Endothelial cell (in vitro differentiated cells): ENCODE results near the gene RPL28. TPM values are rescaled to one million over a fixed set of nuclear protein-coding genes. Genes with fewer than 3 reads are reported as not detected.

Experiments
- DNase-seq: peaks from one replicate; pipeline ENCODE4 v3.0.0; 2021; ENCODE audit warnings: low spot score
- H3K27ac Mint-ChIP-seq: one replicate; pipeline ENCODE4 v1.8.0; 2021; ENCODE audit warnings: mixed read lengths, inconsistent platforms; ENCODE audit not compliant: unreplicated experiment
- H3K27me3 Mint-ChIP-seq: one replicate; pipeline ENCODE4 v1.8.0; 2021; ENCODE audit warnings: mild to moderate bottlenecking, moderate library complexity, mixed read lengths, inconsistent platforms; ENCODE audit not compliant: unreplicated experiment
- H3K36me3 Mint-ChIP-seq: one replicate; pipeline ENCODE4 v1.8.0; 2021; ENCODE audit warnings: mild to moderate bottlenecking, low read depth, mixed read lengths, inconsistent platforms; ENCODE audit not compliant: unreplicated experiment
- H3K4me1 Mint-ChIP-seq: one replicate; pipeline ENCODE4 v1.8.0; 2021; ENCODE audit warnings: mild to moderate bottlenecking, mixed read lengths, inconsistent platforms; ENCODE audit not compliant: unreplicated experiment
- H3K4me3 Mint-ChIP-seq: one replicate; pipeline ENCODE4 v1.8.0; 2021; ENCODE audit warnings: mild to moderate bottlenecking, mixed read lengths, inconsistent platforms; ENCODE audit not compliant: unreplicated experiment
- H3K9me3 Mint-ChIP-seq: one replicate; pipeline ENCODE4 v1.8.0; 2021; ENCODE audit warnings: mixed read lengths, inconsistent platforms; ENCODE audit not compliant: unreplicated experiment
- total RNA-seq: library from RNA; stranded (reverse); fragmentation: NEBNext Ultra II Directional; extraction: Animal tissue kit (Norgen Biotek cat#: 25700); gene quantifications from one replicate; pipeline ENCODE4 v1.2.1, GENCODE V29; 2021; ENCODE audit not compliant: unreplicated experiment
- TF ChIP-seq, protein P1 (sequence below): fragments of 200-600 bp; sonication (generic); IDR thresholded peaks from one replicate; pipeline ENCODE4 v1.5.0; 2021; ENCODE audit warnings: antibody characterized with exemption; ENCODE audit not compliant: unreplicated experiment

RPL28 gene
- total RNA-seq, 1 donor from 2014 or later, result 3,792 TPM

DNA sequence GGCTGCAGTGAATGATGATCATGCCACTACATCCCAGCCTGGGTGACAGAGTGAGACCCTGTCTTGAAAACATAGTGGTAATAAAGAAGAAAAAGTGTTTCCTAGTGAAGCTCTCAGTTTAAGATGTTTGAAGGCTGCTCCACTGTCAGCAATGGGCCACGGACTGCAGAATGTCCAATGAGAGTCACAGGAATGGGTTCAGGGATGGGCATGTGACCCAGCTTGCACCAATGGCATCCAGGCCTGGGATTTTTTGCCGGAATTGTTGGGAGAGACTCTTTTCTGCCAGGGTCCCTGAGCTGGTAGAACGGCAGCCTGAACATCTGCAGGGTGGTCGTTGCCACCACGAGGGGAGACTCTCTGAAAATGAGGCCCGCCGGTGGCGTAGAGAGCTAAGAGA is 51.1 kb downstream of the RPL28 start:
- peaks cover 14% of the 10 kb centered on the region for H3K36me3 Mint-ChIP-seq
- H3K4me3 Mint-ChIP-seq, result no peak overlapping the region
- no peak overlapping the region for H3K27ac Mint-ChIP-seq
- no peaks in the 10 kb centered on the region for H3K9me3 Mint-ChIP-seq
- no peak for DNase-seq
- TF ChIP-seq, protein P1, sequence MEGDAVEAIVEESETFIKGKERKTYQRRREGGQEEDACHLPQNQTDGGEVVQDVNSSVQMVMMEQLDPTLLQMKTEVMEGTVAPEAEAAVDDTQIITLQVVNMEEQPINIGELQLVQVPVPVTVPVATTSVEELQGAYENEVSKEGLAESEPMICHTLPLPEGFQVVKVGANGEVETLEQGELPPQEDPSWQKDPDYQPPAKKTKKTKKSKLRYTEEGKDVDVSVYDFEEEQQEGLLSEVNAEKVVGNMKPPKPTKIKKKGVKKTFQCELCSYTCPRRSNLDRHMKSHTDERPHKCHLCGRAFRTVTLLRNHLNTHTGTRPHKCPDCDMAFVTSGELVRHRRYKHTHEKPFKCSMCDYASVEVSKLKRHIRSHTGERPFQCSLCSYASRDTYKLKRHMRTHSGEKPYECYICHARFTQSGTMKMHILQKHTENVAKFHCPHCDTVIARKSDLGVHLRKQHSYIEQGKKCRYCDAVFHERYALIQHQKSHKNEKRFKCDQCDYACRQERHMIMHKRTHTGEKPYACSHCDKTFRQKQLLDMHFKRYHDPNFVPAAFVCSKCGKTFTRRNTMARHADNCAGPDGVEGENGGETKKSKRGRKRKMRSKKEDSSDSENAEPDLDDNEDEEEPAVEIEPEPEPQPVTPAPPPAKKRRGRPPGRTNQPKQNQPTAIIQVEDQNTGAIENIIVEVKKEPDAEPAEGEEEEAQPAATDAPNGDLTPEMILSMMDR, result no peak
- H3K4me1 Mint-ChIP-seq, result peaks cover 11% of the 10 kb centered on the region
- H3K27me3 Mint-ChIP-seq, result peaks cover 27% of the 10 kb centered on the region

DNA sequence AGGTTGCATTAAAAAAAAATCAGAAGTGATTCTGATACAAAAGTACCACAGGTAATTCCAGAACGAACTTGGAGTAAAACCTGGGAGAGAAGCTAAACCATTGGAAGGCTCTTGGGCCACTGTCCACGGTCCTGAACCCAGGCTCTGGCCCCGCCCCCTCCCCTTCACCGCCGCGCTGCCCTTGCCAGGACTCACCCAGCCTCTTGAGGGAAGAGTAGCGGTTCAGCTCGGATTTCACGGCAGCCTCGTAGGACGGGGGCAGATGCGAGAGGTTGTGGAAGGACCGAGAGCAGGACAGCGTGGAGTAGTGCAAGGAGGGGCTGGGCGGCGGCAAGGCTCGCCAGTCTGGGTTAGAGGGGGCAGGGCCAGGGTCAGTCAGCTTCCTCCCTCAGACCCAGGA is 51.7 kb downstream of the RPL28 start:
- H3K9me3 Mint-ChIP-seq, result no peaks in the 10 kb centered on the region
- H3K36me3 Mint-ChIP-seq, result peaks cover 14% of the 10 kb centered on the region
- no peak overlapping the region for H3K4me3 Mint-ChIP-seq
- no peak overlapping the region for H3K27ac Mint-ChIP-seq
- TF ChIP-seq, protein P1, result no peak
- H3K27me3 Mint-ChIP-seq, result peaks cover 30% of the 10 kb centered on the region
- peak; percentile 78 for DNase-seq
- H3K4me1 Mint-ChIP-seq, result peaks cover 11% of the 10 kb centered on the region

DNA sequence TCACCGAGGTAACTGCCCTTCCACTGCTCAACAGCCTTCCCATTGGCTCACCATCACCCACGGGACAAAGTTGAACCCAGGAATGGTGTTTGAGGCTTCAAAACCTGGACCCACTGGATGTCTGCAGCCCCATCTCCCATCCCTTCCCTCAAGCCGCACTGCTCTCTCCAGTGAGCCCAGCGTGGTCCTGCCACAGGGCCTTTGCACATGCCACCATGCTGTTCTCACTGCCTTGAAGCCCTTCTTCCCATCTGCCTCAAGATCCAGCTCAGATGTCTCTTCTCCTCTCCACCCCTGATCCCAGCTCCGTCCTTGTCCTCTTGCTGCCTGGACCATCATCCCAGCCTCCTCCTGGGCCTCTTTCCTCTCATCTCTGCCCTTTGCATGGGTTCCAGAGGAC is 53.3 kb downstream of the RPL28 start:
- TF ChIP-seq, protein P1, result no peak
- no peaks in the 10 kb centered on the region for H3K9me3 Mint-ChIP-seq
- H3K4me1 Mint-ChIP-seq, result peaks cover 11% of the 10 kb centered on the region
- peaks cover 41% of the 10 kb centered on the region for H3K27me3 Mint-ChIP-seq
- no peak overlapping the region for H3K4me3 Mint-ChIP-seq
- peaks cover 14% of the 10 kb centered on the region for H3K36me3 Mint-ChIP-seq
- DNase-seq, result no peak
- no peak overlapping the region for H3K27ac Mint-ChIP-seq

DNA sequence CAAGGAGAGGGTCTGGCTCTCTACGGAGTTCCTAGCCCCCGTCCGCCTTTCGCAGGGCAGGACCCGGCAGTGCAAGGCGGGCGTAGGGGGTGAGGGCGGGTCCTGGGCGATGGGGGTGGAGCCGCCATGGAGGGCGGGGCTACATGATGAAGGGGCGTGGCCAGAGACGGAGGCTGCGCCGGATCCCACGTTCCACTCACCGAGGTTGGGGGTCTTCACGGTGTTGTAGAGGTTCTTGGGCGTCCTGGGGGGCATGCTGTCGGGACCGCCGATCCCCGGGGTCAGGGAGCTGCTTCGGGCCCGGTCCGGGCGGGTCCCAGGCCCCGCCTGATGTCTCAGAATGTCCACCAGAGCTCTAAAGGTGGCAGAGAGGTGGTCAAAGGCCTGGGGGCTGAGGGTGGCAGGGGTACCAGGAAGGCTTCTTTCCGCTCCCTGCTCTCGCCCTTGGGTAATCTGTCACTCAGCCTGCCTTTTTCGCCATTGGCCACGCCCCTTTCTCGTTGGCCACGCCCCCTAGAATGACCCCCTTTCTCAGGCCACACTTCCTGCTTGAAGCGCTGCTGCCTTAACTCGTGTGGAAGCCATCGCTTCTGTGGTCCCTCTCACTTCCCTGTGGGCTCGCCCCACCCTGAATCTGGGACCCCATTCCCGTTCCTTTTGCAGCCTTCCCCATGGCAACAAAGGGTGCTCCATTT is 54.8 kb downstream of the RPL28 start:
- Mint-ChIP-seq H3K27me3 (peaks cover 49% of the 10 kb centered on the region), H3K4me1 (peaks cover 11% of the 10 kb centered on the region)

DNA sequence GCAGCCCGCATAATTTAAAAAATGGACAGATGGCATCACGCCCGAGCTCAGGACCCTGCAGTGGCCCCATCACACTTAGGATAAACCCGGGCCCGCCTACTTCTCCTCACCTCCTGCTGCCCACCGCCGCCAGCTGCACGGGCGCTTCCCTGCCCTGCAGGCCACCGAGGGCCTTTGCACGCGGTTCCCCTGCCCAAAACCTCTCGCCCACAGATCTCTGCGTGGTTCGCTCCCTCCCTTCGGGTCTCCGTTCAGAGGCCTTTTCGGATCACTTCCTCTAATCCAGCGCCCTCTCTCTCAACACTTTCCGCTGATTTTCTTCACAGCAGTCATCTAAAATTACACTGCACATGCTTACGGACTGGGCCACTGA is 55.6 kb downstream of the RPL28 start:
- H3K4me1 Mint-ChIP-seq, result peaks cover 15% of the 10 kb centered on the region
- TF ChIP-seq, protein P1, result no peak
- H3K9me3 Mint-ChIP-seq, result peaks cover 3% of the 10 kb centered on the region
- no peak for DNase-seq
- H3K27me3 Mint-ChIP-seq, result peaks cover 55% of the 10 kb centered on the region
- no peak overlapping the region for H3K27ac Mint-ChIP-seq
- peak overlapping the region; percentile 53 for H3K4me3 Mint-ChIP-seq
- peaks cover 17% of the 10 kb centered on the region for H3K36me3 Mint-ChIP-seq

More for the DNA sequence above, 54.8 kb downstream of the RPL28 start:
- Mint-ChIP-seq H3K9me3 (no peaks in the 10 kb centered on the region), H3K27ac (no peak overlapping the region), H3K4me3 (peak overlapping the region; percentile 53), H3K36me3 (peaks cover 14% of the 10 kb centered on the region)
- TF ChIP-seq, protein P1, result no peak
- no peak for DNase-seq
